ENCODE results near the gene MAN2B2.

DNA sequence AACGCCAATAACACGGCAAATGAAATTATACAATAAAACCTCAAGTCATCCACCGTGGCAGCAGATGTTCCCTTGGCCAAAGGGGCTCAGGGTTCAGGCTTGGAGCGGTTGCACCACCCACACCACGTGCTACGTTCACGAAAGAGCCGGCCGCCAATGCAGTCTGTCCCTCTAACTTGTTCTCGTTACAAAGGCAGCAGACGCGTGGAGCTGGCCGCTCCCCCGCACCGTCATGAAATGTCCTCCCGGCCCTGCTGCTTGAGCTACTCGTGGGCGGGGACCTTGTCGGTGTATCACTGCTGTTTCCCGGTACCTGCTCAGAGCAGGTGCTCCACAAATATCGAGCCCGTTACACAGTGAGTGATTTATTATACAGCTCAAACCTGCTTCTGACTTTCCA lies 36.4 kb upstream of the MAN2B2 start:
- TF ChIP-seq, protein P1, sequence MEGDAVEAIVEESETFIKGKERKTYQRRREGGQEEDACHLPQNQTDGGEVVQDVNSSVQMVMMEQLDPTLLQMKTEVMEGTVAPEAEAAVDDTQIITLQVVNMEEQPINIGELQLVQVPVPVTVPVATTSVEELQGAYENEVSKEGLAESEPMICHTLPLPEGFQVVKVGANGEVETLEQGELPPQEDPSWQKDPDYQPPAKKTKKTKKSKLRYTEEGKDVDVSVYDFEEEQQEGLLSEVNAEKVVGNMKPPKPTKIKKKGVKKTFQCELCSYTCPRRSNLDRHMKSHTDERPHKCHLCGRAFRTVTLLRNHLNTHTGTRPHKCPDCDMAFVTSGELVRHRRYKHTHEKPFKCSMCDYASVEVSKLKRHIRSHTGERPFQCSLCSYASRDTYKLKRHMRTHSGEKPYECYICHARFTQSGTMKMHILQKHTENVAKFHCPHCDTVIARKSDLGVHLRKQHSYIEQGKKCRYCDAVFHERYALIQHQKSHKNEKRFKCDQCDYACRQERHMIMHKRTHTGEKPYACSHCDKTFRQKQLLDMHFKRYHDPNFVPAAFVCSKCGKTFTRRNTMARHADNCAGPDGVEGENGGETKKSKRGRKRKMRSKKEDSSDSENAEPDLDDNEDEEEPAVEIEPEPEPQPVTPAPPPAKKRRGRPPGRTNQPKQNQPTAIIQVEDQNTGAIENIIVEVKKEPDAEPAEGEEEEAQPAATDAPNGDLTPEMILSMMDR (conservative IDR thresholded peaks at IDR 0.05; ENCODE audit: low read depth, low read length) = no peak
- TF ChIP-seq, protein P2, sequence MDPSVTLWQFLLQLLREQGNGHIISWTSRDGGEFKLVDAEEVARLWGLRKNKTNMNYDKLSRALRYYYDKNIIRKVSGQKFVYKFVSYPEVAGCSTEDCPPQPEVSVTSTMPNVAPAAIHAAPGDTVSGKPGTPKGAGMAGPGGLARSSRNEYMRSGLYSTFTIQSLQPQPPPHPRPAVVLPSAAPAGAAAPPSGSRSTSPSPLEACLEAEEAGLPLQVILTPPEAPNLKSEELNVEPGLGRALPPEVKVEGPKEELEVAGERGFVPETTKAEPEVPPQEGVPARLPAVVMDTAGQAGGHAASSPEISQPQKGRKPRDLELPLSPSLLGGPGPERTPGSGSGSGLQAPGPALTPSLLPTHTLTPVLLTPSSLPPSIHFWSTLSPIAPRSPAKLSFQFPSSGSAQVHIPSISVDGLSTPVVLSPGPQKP (IDR thresholded peaks at IDR 0.05; ENCODE audit: borderline replicate concordance, low read depth, low read length) = no peak
- no peak for TF ChIP-seq RCOR1 (IDR thresholded peaks at IDR 0.05; ENCODE audit: insufficient replicate concordance, low read length)
- no peak for TF ChIP-seq USF2 (IDR thresholded peaks at IDR 0.05; ENCODE audit: low read depth, low read length)
- TF ChIP-seq POLR2A (IDR thresholded peaks at IDR 0.05; ENCODE audit: low read depth, low read length) = no peak
- no peak for TF ChIP-seq BHLHE40 (IDR thresholded peaks at IDR 0.05; ENCODE audit: low read depth, low read length)
- no peak for TF ChIP-seq RFX5 (IDR thresholded peaks at IDR 0.05; ENCODE audit: low read depth, low read length)
- TF ChIP-seq RAD21 (IDR thresholded peaks at IDR 0.05; ENCODE audit: low read length) = no peak

Measured in IMR-90 (cell line).